ENCODE measurements around the gene LDLRAD3. TPM values are rescaled to one million over a fixed set of nuclear protein-coding genes. Genes with fewer than 3 reads are reported as not detected.

The LDLRAD3 gene
- polyA plus RNA-seq, 1 of the 3 experiments (the other 2 are of a cell fraction) = 10.6 TPM

GRCh38 chr11:36160091-36160490 is 216.2 kb downstream of the LDLRAD3 start:
- POLR2A ChIA-PET = no interaction called here
- no peak for DNase-seq
- Histone ChIP-seq H3K36me3 (replicated peaks in 1 of 2; ENCODE audit: control insufficient read depth in 1 of 2, insufficient read depth in 2 of 2, low read length in 1 of 2) (no peaks in the 10 kb centered on the region), H3K9me2 (no peaks in the 10 kb centered on the region), H3K27ac (ENCODE audit: low read depth in 2 of 2, low read length in 1 of 2) (peak overlapping the region in 1 of 2 experiments; percentile 51; a peak in 1 of 4 replicates), H2AFZ (ENCODE audit: low read depth) (no peak overlapping the region), H4K20me1 (ENCODE audit: insufficient read depth) (peaks cover 3% of the 10 kb centered on the region; the same call in 1 of the 2 replicates), H3K9me3 (no peaks in the 10 kb centered on the region), H3K9ac (no peak overlapping the region), H3K27me3 (ENCODE audit: insufficient read depth) (no peaks in the 10 kb centered on the region), H3K4me1 (ENCODE audit: control insufficient read depth in 1 of 2, insufficient read depth in 2 of 2, low read depth in 1 of 2, low read length in 1 of 2) (peaks cover 43 to 55% of the 10 kb centered on the region in 2 experiments; a peak in 3 of 4 replicates), H3F3A (replicated peaks; ENCODE audit: insufficient read depth) (peaks cover 12% of the 10 kb centered on the region), H3K4me3 (ENCODE audit: low read depth in 2 of 2, low read length in 1 of 2) (no peak overlapping the region), H3K79me2 (ENCODE audit: insufficient read depth) (no peaks in the 10 kb centered on the region), H3K4me2 (no peak overlapping the region)
- CTCF ChIA-PET = interaction anchor here (0.9 to 1.4 kb wide), 5 partner anchors 11 to 338 kb away, joined by 3 to 6 read pairs (median 4); no protein-coding TSS in a partner anchor
- WGBS (ENCODE audit: low lambda C conversion rate) = 87% methylated on average over 10 of the region's 10 CpGs
- TF ChIP-seq JUND (IDR thresholded peaks at IDR 0.05) (no peak), RAD21 (IDR thresholded peaks at IDR 0.05; ENCODE audit: low read length) (no peak), GATA2 (CRISPR knock-in tag; IDR thresholded peaks at IDR 0.05) (peak; percentile 65), USF1 (IDR thresholded peaks at IDR 0.05; ENCODE audit: borderline replicate concordance, low read depth) (no peak), EP300 (IDR thresholded peaks at IDR 0.05; ENCODE audit: borderline replicate concordance in 1 of 2, low read depth in 1 of 2, low read length in 1 of 2) (no peak)

GRCh38 chr11:36161572-36161971 is 217.7 kb downstream of the LDLRAD3 start:
- Histone ChIP-seq H3F3A (replicated peaks; ENCODE audit: insufficient read depth) (peaks cover 21% of the 10 kb centered on the region), H3K9me3 (no peaks in the 10 kb centered on the region), H3K27me3 (ENCODE audit: insufficient read depth) (no peaks in the 10 kb centered on the region), H3K9me2 (no peaks in the 10 kb centered on the region), H2AFZ (ENCODE audit: low read depth) (no peak overlapping the region), H3K4me1 (ENCODE audit: control insufficient read depth in 1 of 2, insufficient read depth in 2 of 2, low read depth in 1 of 2, low read length in 1 of 2) (peaks cover 42 to 64% of the 10 kb centered on the region in 2 experiments; a peak in 3 of 4 replicates), H4K20me1 (ENCODE audit: insufficient read depth) (peaks cover 3% of the 10 kb centered on the region; the same call in 1 of the 2 replicates), H3K4me2 (no peak overlapping the region), H3K9ac (no peak overlapping the region), H3K4me3 (ENCODE audit: low read depth in 2 of 2, low read length in 1 of 2) (no peak overlapping the region), H3K79me2 (ENCODE audit: insufficient read depth) (no peaks in the 10 kb centered on the region), H3K27ac (ENCODE audit: low read depth in 2 of 2, low read length in 1 of 2) (peak overlapping the region in 1 of 2 experiments; percentile 99; a peak in 1 of 4 replicates), H3K36me3 (replicated peaks in 1 of 2; ENCODE audit: control insufficient read depth in 1 of 2, insufficient read depth in 2 of 2, low read length in 1 of 2) (no peaks in the 10 kb centered on the region)
- TF ChIP-seq NFIC (IDR thresholded peaks at IDR 0.05; ENCODE audit: borderline replicate concordance) (no peak), FOXM1 (IDR thresholded peaks at IDR 0.05; ENCODE audit: low read depth) (no peak), NRF1 (IDR thresholded peaks at IDR 0.05; ENCODE audit: low read depth, low read length) (no peak), FOXJ3 (CRISPR knock-in tag; IDR thresholded peaks at IDR 0.05) (no peak), CTCF (IDR thresholded peaks at IDR 0.05) (no peak), RXRA (IDR thresholded peaks at IDR 0.05; ENCODE audit: borderline replicate concordance, low read depth) (no peak), GATA2 (CRISPR knock-in tag; IDR thresholded peaks at IDR 0.05) (no peak), USF1 (IDR thresholded peaks at IDR 0.05; ENCODE audit: borderline replicate concordance, low read depth) (no peak), EZH2phosphoT487 (IDR thresholded peaks at IDR 0.05; ENCODE audit: borderline replicate concordance, low read depth) (no peak), TEAD4 (IDR thresholded peaks at IDR 0.05; ENCODE audit: borderline replicate concordance, insufficient read depth) (no peak)
- POLR2A ChIA-PET = no interaction called here
- DNase-seq = no peak
- CTCF ChIA-PET = interaction anchor here (0.9 to 2.3 kb wide), 6 partner anchors 11 to 340 kb away, joined by 3 to 8 read pairs (median 4); no protein-coding TSS in a partner anchor
- WGBS (ENCODE audit: low lambda C conversion rate) = 100% methylated on average over 5 of the region's 5 CpGs

Data from SK-N-SH (cell line).